Stimulated activated CD8-positive, alpha-beta memory T cell treated with anti-CD3 and anti-CD28 coated beads, Interleukin-7, amount 100 ng/mL, for 4 hours (primary cell): Measurements from ENCODE around the gene SPATA12.

Experiments
- DNase-seq, 2 donors: peaks; one replicate each; pipeline ENCODE4 v3.0.0-alpha.2; 2020; ENCODE audit warnings: low read depth in 2 of 2

The SPATA12 gene

DNA sequence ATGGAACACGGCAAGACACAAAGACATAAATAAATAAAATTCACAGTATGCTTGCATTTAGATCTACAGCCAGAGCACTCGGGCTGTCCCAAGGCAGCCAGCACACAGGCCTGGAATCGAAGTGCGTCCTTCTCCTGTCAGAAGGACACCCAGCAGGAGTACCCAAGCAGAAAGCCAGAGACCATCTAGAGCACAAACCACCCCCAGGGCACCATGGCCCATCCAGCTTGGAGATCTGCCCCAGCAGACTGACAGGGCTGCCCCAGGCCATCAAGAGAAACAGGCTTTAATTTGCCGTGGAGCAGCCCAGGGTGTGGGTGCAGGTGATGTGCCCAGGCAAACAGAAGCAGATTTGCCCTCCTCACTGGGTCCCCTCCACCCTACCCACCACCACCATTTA lies 7.8 kb upstream of the SPATA12 start:
- no peak for DNase-seq

DNA sequence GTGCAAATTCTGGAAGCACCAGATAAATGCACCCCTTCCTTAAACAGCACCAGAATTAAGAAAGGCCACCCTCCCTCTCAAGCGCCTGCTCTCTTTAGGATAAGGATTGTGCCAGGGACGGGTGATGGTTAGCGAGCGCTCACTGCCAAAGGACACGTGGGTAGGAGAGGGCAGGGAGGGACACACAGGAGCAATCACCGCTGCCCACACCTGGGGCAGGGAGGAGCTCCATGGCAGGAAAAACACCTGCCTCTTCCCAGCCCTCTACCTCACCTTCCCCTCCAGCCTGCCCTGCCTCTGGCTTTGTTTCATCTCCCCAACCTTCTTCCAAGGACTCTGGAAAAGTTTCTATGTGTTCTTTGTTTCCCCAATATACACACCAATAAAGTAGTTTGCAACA lies 7.3 kb upstream of the SPATA12 start:
- DNase-seq, result no peak

GRCh38 chr3:57057351-57057750 lies 3.1 kb upstream of the SPATA12 start:
- DNase-seq, result no peak

GRCh38 chr3:57059411-57059810 lies 1.1 kb upstream of the SPATA12 start:
- DNase-seq, result no peak

DNA sequence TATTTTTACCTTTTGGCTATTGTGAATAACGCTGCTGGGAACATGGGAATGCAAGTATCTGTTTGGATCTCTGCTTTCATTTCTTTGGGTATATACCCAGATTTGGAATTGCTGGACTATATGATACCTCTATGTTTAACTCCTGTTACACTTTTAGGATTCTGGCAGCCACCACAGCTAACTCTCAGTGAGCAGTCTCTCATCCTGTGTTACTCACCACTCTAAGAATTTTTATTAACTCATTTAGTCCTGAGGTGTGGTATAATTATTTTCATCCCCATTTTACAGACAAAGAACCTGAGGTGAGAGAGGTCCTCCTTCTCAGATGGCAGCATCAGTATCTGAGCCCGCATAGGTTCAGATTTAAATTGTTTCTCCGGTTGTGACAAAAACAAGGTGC lies 1.1 kb downstream of the SPATA12 start:
- DNase-seq, result no peak

DNA sequence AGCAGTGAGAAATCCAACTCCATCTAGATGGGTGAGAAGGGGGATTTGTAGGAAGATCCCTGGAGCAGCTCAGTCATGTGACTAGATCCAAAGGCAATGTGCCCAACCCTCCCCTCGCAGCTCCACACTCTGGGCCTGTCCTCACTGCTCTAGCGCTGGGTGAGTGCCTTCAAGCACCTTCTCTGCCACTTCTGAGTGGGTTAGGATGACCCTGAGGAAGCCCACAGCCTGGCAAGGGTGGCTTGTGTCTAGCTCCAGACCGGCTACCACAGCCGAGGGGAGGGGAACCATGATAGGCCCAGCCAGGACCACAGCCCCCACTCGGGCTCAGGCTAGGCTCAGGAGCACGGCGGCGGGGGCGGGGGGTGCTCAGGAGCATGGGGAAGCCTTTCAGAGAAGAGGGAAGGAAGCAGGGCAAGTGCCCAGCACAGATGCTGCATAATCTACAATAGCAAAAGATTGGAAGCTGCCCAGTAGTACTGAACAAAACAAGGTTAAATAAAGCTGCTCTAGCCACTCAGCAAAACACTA lies 1.7 kb downstream of the SPATA12 start:
- DNase-seq, result no peak

GRCh38 chr3:57063032-57063431 lies 2.6 kb downstream of the SPATA12 start:
- DNase-seq, result no peak

- DNase-seq, result no peak
Measured at GRCh38 chr3:57064001-57064400, 3.5 kb downstream of the SPATA12 start.

- DNase-seq, result no peak
Measured at GRCh38 chr3:57064572-57064971, 4.1 kb downstream of the SPATA12 start.

- DNase-seq, result no peak
Measured at GRCh38 chr3:57065588-57065987, 5.1 kb downstream of the SPATA12 start.

DNA sequence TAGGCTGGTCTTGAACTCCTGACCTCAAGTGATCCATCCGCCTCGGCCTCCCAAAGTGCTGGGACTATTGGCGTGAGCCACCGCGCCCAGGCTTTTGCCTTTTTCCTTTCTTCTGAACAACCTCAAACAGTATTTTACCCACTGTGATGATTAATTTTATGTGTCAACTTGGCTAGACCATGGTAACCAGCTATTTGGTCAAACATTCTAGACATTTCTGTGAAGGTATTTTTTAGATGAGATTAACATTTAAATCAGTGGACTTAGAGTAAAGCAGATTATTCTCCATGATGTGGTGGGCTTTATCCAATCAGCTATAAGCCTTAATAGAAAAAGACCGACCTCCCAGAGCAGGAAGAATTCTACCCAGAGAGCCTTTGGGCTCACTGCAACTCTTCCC lies 6.0 kb downstream of the SPATA12 start:
- DNase-seq, result no peak

- DNase-seq, result peak in 1 of 2 donors; percentile 8
Measured at GRCh38 chr3:57068437-57069089, 8.1 kb downstream of the SPATA12 start.

DNA sequence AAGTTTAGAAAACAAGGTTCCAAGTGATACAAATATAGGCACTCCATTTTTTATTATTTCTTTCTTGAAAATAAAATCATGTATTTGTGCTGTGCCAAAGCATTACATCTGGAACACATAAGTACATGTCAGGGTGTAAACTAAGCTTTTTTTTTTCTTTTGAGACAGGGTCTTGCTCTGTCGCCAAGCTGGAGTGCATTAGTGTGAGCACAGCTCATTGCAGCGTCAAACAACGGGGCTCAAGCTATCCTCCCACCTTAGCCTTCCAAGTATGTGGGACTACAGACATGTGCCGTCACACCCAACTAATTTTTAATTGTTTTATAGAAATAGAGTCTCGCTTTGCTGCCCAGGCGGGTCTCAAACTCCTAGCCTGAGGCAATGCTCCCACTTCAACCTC lies 9.0 kb downstream of the SPATA12 start:
- no peak for DNase-seq

- DNase-seq, result no peak
Measured at GRCh38 chr3:57073628-57074027, 13.2 kb downstream of the SPATA12 start.

GRCh38 chr3:57074135-57074534 lies 13.7 kb downstream of the SPATA12 start:
- no peak for DNase-seq

- DNase-seq, result no peak
Measured at GRCh38 chr3:57076422-57076951, 16.0 kb downstream of the SPATA12 start.

DNA sequence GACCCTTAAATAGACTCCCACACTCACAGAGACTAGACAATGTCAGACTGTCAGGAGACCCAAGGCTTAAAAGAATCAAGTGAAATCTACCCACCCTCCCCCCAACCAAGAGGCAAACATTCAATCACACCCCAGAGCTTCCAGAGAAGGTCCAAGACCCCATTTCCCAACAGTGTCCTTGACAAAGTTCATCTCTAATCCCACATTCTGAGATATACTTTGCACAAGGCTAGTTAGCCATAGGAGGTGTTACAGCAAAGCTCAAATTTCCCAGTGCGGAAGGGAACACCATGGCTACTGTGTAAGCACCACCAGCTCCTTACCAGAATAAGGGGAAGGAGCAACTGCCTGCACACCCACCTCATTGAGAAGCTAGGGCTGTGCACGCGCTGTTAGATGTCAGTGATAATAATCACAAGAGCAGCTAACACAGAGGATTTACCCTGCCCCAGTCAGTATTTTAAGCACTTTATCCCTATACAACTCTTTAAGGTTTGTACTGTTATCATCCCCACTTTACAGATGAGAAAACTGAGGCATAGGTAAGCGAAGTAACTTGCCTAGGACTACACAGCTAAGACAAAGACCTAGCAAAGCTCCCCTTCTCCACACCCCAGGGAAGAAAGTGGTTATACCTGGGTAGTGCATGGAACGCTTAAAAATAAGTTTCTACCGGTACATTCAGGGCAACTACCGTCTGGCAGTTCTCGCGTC lies 17.3 kb downstream of the SPATA12 start:
- no peak for DNase-seq

DNA sequence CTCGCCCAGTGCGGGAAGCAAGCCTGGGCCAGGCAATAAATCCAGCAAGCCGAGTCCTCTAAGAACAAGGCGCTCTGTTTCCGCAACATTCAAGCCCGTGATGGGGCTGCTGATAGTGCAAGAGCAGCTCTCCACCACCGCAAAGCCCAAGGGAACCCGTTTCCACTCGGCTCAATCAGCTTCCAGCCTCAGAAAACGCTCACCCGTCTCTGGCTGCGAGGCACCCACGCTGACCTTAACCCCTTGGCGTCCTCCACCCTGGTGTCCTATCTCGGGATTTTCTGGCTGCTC lies 17.8 kb downstream of the SPATA12 start:
- no peak for DNase-seq

DNA sequence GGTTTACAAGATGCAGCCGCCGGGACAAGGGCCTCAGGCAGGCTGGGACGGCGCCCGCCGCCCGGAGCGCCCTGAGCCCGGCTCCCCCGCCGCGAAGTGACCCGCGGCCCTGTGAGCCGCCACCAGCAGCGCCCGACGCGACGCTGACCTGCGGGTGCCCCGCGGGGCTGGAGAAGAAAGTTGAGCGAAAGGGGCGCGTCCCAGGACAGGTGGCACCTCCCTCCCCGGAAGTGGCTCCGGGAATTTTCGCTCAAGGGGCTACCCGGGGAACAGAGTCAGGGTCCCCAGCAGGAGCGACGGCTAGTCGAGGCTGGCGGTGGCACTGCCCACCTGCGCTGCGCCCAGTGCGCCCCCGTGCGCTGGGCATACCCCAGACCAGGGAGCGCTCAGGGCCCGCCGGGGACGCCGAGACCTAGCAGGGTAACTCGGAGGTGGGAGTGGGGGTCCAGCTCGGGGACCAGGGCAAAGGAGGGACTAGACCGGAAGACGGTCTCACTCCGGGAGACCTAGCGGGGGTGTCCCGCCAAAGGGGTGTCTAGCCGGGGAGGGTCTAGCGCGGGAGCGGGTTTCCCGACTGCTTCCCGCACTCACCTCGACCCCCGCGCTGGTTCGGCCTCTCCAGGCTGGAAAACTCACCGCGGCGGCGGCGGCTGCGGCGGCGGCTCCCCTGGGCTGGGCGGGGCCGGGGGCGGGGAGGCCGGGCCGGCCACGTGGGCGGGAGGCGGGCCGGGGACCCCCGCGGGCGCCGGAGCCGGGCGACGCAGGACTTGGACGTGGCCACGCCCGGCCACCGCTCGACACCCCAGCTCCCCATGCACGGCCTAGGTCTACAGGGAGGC lies 18.4 kb downstream of the SPATA12 start:
- DNase-seq, result no peak

- DNase-seq, result no peak
Measured at GRCh38 chr3:57079474-57079831, 19.0 kb downstream of the SPATA12 start.

- no peak for DNase-seq
Measured at GRCh38 chr3:57080171-57080570, 19.7 kb downstream of the SPATA12 start.

DNA sequence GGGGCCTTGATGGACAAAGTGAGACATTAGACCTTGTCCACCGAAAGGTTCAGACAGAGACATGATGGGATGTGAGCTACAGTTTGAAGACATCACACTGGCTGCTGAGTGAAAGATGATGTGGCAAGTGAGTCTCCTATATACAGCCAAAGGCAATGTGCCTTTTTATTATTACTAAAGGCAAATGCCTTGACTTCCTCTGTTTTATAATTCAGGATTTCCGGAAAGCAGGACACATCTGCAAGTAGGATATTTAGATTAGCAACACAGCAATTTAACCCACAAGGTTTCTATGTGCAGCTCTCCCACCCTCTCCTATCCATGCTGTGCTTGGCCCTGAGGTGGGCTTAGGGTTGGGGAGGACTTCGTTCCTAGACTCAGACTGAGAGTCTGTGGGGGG lies 20.7 kb downstream of the SPATA12 start:
- DNase-seq, result no peak

- DNase-seq, result no peak
Measured at GRCh38 chr3:57082481-57082880, 22.0 kb downstream of the SPATA12 start.
